ENCODE data around the gene IFRD2. TPM values are rescaled to one million over a fixed set of nuclear protein-coding genes. Genes with fewer than 3 reads are reported as not detected.

IFRD2 gene
- total RNA-seq, 2 donors from 2014 or later = 56.6 to 70.9 TPM

- Mint-ChIP-seq H3K27ac (no peak overlapping the region), H3K4me1 (peaks cover 19% of the 10 kb centered on the region), H3K27me3 (ENCODE audit: insufficient read depth) (peaks cover 45% of the 10 kb centered on the region), H3K9me3 (peaks cover 7% of the 10 kb centered on the region), H3K4me3 (no peak overlapping the region), H3K36me3 (ENCODE audit: low read depth) (no peaks in the 10 kb centered on the region)
- no peak for DNase-seq
- no peak for TF ChIP-seq CTCF (conservative IDR thresholded peaks at IDR 0.05)
- no peak overlapping the region for H3K27ac ChIP-seq (ENCODE audit: low read depth, low read length)
- peaks cover 35% of the 10 kb centered on the region for H3K27me3 ChIP-seq (ENCODE audit: control insufficient read depth, insufficient read depth, low read length, poor library complexity, severe bottlenecking)
- H3K4me3 ChIP-seq (ENCODE audit: low read length) = no peak overlapping the region
- 87 to 95% methylated on average over 9 to 10 of the region's 10 CpGs for WGBS, 2 experiments (ENCODE audit: insufficient coverage in 1 of 2, insufficient read length in 1 of 2)
- peaks cover 3% of the 10 kb centered on the region for H3K4me1 ChIP-seq (ENCODE audit: control insufficient read depth, insufficient read depth, low read length)
- H3K36me3 ChIP-seq (ENCODE audit: control insufficient read depth, insufficient read depth, low read length) = no peaks in the 10 kb centered on the region
- no peak overlapping the region for H3K9ac ChIP-seq (ENCODE audit: extremely low read depth, low read length, poor library complexity, severe bottlenecking)
- H3K9me3 ChIP-seq (ENCODE audit: control insufficient read depth, low read length) = no peaks in the 10 kb centered on the region
These were observed 20.8 kb downstream of the IFRD2 start for GRCh38 chr3:50271314-50271936.

- Mint-ChIP-seq H3K9me3 (peaks cover 3% of the 10 kb centered on the region), H3K4me3 (no peak overlapping the region), H3K27me3 (ENCODE audit: insufficient read depth) (peaks cover 37% of the 10 kb centered on the region), H3K4me1 (peaks cover 19% of the 10 kb centered on the region), H3K36me3 (ENCODE audit: low read depth) (no peaks in the 10 kb centered on the region), H3K27ac (no peak overlapping the region)
- Histone ChIP-seq H3K4me1 (ENCODE audit: control insufficient read depth, insufficient read depth, low read length) (peaks cover 3% of the 10 kb centered on the region), H3K4me3 (ENCODE audit: low read length) (no peak overlapping the region), H3K27ac (ENCODE audit: low read depth, low read length) (no peak overlapping the region), H3K36me3 (ENCODE audit: control insufficient read depth, insufficient read depth, low read length) (no peaks in the 10 kb centered on the region), H3K27me3 (ENCODE audit: control insufficient read depth, insufficient read depth, low read length, poor library complexity, severe bottlenecking) (peaks cover 27% of the 10 kb centered on the region), H3K9ac (ENCODE audit: extremely low read depth, low read length, poor library complexity, severe bottlenecking) (no peak overlapping the region), H3K9me3 (ENCODE audit: control insufficient read depth, low read length) (no peaks in the 10 kb centered on the region)
- WGBS, 2 experiments (ENCODE audit: insufficient coverage in 1 of 2, insufficient read length in 1 of 2) = 93 to 100% methylated on average over 6 to 19 of the region's 19 CpGs
- no peak for DNase-seq
- TF ChIP-seq CTCF (conservative IDR thresholded peaks at IDR 0.05) = no peak
These were observed 21.6 kb downstream of the IFRD2 start for GRCh38 chr3:50270422-50271224.

GRCh38 chr3:50269977-50270413 lies 22.2 kb downstream of the IFRD2 start:
- H3K4me3 Mint-ChIP-seq = no peak overlapping the region
- H3K4me3 ChIP-seq (ENCODE audit: low read length) = no peak overlapping the region
- peaks cover 21% of the 10 kb centered on the region for H3K27me3 ChIP-seq (ENCODE audit: control insufficient read depth, insufficient read depth, low read length, poor library complexity, severe bottlenecking)
- H3K4me1 ChIP-seq (ENCODE audit: control insufficient read depth, insufficient read depth, low read length) = peaks cover 7% of the 10 kb centered on the region
- no peaks in the 10 kb centered on the region for H3K9me3 ChIP-seq (ENCODE audit: control insufficient read depth, low read length)
- H3K4me1 Mint-ChIP-seq = peaks cover 20% of the 10 kb centered on the region
- H3K27me3 Mint-ChIP-seq (ENCODE audit: insufficient read depth) = peaks cover 30% of the 10 kb centered on the region
- no peaks in the 10 kb centered on the region for H3K36me3 ChIP-seq (ENCODE audit: control insufficient read depth, insufficient read depth, low read length)
- no peak for TF ChIP-seq CTCF (conservative IDR thresholded peaks at IDR 0.05)
- H3K27ac Mint-ChIP-seq = no peak overlapping the region
- no peak overlapping the region for H3K9ac ChIP-seq (ENCODE audit: extremely low read depth, low read length, poor library complexity, severe bottlenecking)
- WGBS, 2 experiments (ENCODE audit: insufficient coverage in 1 of 2, insufficient read length in 1 of 2) = 92 to 97% methylated on average over 7 to 8 of the region's 8 CpGs
- no peak for DNase-seq
- no peaks in the 10 kb centered on the region for H3K36me3 Mint-ChIP-seq (ENCODE audit: low read depth)
- no peaks in the 10 kb centered on the region for H3K9me3 Mint-ChIP-seq
- H3K27ac ChIP-seq (ENCODE audit: low read depth, low read length) = no peak overlapping the region
